NK-92 treated with Interleukin-12 subunit alpha and Interleukin-12 subunit beta, amount 100 ng/mL, for 24 hours (cell line): ENCODE measurements around the gene SLC25A1.
"Not testable (repeated sequence)": the region's sequence is repeated elsewhere in the genome, so short reads cannot be mapped to it uniquely, and the experiment has no call there.

Experiments used
- DNase-seq: peaks from one replicate; lab custom pipeline; 2025; lab: John Stamatoyannopoulos, UW

The SLC25A1 gene

DNA sequence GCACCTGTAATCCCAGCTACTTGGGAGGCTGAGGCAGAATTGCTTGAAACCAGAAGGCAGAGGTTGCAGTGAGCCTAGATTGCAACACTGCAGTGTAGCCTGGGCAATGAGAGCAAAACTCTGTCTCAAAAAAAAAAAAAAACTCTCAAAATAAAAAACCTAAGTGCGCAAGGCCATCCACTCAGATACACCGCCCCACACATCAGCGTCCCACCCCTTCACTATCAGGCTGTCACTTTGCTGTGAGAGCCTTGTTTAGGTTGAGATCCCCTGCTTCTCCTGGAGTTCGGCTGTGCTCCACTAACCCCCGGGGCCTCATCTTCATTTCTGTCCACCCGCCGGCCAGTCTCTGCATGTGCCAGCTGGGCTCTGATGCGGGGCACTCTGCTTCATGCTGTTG is 12.1 kb downstream of the SLC25A1 start:
- DNase-seq: no peak

DNA sequence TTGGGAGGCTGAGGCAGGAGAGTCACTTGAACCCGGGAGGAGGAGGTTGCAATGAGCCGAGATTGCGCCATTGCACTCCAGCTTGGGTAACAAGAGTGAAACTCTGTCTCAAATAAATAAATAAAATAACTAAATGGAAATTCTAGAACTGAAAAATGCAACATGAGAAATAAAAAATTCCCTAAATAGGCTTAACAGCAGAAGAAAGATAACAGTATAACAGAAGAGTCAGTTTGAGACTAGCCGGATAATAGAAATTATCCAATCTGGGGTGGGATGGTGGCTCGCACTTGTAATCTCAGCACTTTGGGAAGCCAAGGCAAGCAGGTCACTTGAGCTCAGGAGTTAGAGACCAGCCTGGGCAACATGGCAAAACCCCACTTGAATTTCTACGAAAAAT is 14.1 kb downstream of the SLC25A1 start:
- no peak for DNase-seq

DNA sequence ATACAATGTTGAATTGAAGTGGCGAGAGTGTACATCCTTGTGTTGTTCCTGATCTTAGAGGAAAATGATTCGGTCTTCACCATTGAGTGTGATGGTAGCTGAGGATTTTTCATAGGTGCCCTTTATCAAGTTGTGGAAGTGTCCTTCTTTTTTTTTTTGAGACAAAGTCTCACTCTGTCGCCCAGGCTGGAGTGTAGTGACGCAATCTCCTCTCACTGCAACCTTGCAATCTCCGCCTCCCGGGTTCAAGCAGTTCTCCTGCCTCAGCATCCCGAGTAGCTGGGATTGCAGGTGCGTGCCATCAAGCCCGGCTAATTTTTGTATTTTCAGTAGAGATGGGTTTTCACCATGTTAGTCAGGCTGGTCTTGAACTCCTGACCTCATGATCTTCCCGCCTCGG is 19.9 kb downstream of the SLC25A1 start:
- not testable (repeated sequence) for DNase-seq

DNA sequence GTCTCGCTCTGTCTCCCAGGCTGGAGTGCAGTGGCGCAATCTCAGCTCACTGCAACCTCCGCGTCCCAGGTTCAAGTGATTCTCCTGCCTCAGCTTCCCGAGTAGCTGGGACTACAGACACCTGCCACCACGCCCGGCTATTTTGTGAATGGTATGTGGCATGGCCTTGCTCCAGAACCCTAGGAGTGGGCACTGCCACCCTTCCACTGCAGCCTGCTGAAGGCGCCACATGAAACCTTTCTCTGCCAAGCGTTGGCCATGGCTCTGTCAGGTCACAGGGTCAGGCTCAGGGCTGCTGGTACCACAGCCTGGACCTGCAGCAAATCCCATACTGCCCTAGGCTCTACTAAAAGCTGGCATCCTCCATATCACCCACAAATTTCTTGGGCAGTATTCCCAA is 22.4 kb downstream of the SLC25A1 start:
- not testable (repeated sequence) for DNase-seq

DNA sequence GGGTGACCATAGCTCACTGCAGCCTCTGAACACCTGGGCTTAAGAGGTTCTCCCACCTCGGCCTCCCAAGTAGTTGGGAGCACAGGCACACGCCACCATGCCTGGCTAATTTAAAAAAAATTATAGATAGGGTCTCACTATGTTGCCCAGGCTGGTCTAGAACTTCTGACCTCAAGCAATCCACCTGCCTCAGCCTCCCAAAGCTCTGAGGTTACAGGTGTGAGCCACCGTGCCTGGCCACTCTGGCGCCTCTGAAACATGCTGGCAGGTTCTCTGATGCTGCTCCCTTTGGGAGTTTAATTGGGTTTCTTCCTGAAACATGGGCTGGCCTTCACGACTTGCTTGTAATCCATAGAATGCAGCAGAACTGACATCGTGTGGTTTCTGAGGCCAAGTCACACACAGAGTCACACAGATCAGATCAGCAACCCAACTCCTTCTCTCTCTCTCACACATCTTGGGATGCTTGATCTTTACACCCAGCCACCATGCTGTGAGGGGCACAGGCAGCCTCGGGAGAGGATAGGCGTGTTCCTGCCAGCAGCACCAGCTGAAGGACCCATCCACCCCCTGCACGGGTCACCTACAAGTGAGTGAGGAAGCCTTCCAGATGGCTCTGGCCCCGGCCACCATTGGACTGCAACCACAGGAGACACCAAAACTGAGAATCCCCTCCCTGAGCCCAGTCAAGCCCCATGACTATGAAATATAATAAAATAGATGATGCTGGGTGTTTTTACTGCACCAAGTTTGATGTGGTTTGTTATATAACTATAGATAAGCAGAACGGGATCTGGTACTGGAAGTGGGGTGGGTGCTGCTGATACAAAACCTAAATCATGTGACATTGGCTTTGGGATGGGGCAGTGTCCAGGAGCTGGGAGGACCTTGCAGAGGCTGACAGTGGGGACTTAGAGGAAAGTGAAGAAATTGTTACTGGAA is 25.3 kb downstream of the SLC25A1 start:
- no peak for DNase-seq

GRCh38 chr22:19151329-19152191 is 27.0 kb downstream of the SLC25A1 start:
- DNase-seq: no peak

- DNase-seq: no peak
Measured at GRCh38 chr22:19150482-19151328, 27.8 kb downstream of the SLC25A1 start.

GRCh38 chr22:19149991-19150390 is 28.5 kb downstream of the SLC25A1 start, which contains the start of gene GSC2:
GSC2 (minus strand) TSS chr22:19150292; CDS start chr22:19150283, 9 bp downstream.
- DNase-seq: no peak

GRCh38 chr22:19149047-19149883 is 29.3 kb downstream of the SLC25A1 start:
- DNase-seq: no peak

DNA sequence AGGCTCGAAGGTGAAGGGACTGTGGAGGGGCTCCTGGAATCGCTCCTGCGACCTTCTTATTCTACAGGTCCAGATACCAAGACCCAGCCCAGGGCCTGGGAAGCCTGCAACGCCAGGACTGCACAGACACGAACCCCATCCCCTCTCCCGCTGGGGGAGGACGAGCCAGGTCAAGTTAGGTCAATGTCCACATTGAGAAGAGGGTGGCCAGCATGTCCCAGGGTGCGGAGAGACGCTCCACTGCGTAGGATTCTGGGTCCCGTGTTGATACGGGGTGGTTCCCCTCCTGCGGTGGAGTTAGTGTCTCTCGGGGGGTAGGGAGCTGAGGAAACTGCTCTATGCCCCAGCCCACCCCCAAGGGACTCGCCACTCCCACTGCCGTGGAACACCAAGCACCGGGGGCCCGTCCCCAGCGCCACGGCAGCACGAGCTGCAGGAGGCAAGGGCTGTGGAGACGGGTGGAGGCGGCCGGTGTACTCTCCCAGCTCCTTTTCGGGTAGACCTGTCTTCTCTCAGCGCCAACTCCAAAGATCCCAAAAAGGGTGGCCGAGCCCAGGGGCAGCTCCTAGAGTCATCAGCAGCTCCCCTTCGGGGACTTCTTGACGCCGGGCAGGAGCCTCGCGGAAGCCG is 30.0 kb downstream of the SLC25A1 start:
- no peak for DNase-seq

DNA sequence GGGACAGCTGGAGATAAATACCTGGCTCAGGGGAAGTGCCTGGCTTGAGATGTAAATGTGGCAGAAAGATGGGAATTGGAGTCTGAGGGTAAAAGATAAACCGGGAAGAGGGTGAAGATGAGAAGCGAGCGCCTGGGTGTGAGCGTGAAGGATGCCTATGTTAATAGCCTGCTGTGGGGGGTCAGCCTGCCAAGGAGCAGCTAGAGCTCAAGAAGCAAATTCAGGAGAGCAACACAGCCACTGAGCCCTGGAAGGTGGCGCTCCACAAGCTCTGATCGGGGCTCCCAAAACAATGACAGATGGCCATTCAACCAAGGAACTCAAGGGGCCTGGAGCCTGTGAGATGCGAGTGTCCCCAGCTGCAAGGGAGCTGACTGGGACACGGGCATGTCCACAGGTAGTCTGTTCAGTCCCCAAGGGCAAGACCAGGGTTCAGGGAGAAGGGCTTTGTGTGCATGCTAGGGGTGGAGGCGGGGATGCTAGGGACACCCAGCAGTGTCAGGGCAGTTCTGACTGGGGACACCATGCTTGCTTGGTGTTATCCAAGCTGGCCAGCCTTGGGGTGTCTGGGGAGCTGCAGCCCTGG is 31.2 kb downstream of the SLC25A1 start:
- DNase-seq: no peak

GRCh38 chr22:19146215-19146968 is 32.1 kb downstream of the SLC25A1 start:
- no peak for DNase-seq

GRCh38 chr22:19143967-19144400 is 34.6 kb downstream of the SLC25A1 start:
- DNase-seq: no peak

- DNase-seq: no peak
Measured at GRCh38 chr22:19143212-19143611, 35.3 kb downstream of the SLC25A1 start.

DNA sequence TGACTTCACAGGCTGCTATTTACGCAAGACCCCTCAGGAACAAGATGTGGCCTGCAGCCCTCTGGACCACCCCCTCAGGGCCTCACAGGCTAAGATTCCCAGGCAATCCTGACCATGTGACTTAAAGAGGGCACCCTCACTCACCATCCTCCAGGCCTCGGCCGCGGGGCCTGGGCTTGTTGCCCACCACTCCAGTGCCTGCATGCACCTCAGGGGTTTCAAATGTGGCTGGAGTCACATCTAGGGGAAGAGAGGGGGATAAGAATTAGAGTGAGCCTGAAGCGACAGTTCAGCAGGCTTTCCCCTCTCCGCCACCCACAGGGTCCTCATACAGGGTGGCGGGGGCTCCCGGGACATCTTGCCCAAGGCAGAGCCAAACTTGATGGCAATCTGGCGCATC is 36.1 kb downstream of the SLC25A1 start:
- no peak for DNase-seq

GRCh38 chr22:19139974-19140373 is 38.6 kb downstream of the SLC25A1 start:
- no peak for DNase-seq

- no peak for DNase-seq
Measured at GRCh38 chr22:19139001-19139356, 39.6 kb downstream of the SLC25A1 start.

GRCh38 chr22:19138217-19139000 is 40.1 kb downstream of the SLC25A1 start:
- DNase-seq: no peak
